Measurements from ENCODE around the gene DIS3L2. TPM values are rescaled to one million over a fixed set of nuclear protein-coding genes. Genes with fewer than 3 reads are reported as not detected.
"Not testable (repeated sequence)": the region's sequence is repeated elsewhere in the genome, so short reads cannot be mapped to it uniquely, and the experiment has no call there.

The DIS3L2 gene
- total RNA-seq, 2 experiments from 2014 or later, result 25.6 to 34.5 TPM

GRCh38 chr2:232023426-232023825, 61.9 kb downstream of the DIS3L2 start:
- POLR2A ChIA-PET, result no interaction called here
- peaks cover 22% of the 10 kb centered on the region for H3K4me1 Mint-ChIP-seq
- intact Hi-C loops (cut with DNase I, micrococcal nuclease), result no loop called here
- H3K9me3 Mint-ChIP-seq (ENCODE audit: low read depth), result no peaks in the 10 kb centered on the region
- DNase-seq, result no peak
- no peak for ATAC-seq
- H3K27me3 Mint-ChIP-seq, result no peaks in the 10 kb centered on the region
- H3K27ac Mint-ChIP-seq, result no peak overlapping the region
- CTCF ChIA-PET, result interaction anchor here (0.7 to 1.4 kb wide), 6 partner anchors 14 to 336 kb away, joined by 3 to 4 read pairs (median 3); no protein-coding TSS in a partner anchor
- peaks cover 27% of the 10 kb centered on the region for H3K36me3 Mint-ChIP-seq (ENCODE audit: low read depth)
- no peak overlapping the region for H3K4me3 Mint-ChIP-seq

- H3K27me3 Mint-ChIP-seq, result no peaks in the 10 kb centered on the region
- H3K4me1 Mint-ChIP-seq, result peaks cover 29% of the 10 kb centered on the region
- CTCF ChIA-PET, result interaction anchor here (1.0 to 1.4 kb wide), 4 partner anchors 15 to 302 kb away, joined by 3 to 4 read pairs (median 4); no protein-coding TSS in a partner anchor
- ATAC-seq (no peak), DNase-seq (no peak)
- peaks cover 36% of the 10 kb centered on the region for H3K36me3 Mint-ChIP-seq (ENCODE audit: low read depth)
- no peak overlapping the region for H3K27ac Mint-ChIP-seq
- POLR2A ChIA-PET, result no interaction called here
- intact Hi-C loops (cut with DNase I, micrococcal nuclease), result no loop called here
- H3K4me3 Mint-ChIP-seq, result no peak overlapping the region
- no peaks in the 10 kb centered on the region for H3K9me3 Mint-ChIP-seq (ENCODE audit: low read depth)
These were observed 62.9 kb downstream of the DIS3L2 start for GRCh38 chr2:232024457-232024856.

- Mint-ChIP-seq H3K36me3 (ENCODE audit: low read depth) (peaks cover 59% of the 10 kb centered on the region), H3K27me3 (no peaks in the 10 kb centered on the region), H3K9me3 (ENCODE audit: low read depth) (peaks cover 2% of the 10 kb centered on the region), H3K27ac (peak overlapping the region; percentile 48), H3K4me3 (no peak overlapping the region), H3K4me1 (peaks cover 29% of the 10 kb centered on the region)
- DNase-seq, result no peak
- CTCF ChIA-PET, result interaction anchor here (1.5 to 2.8 kb wide), 2 partner anchors 13 to 114 kb away, joined by 3 to 12 read pairs; no protein-coding TSS in a partner anchor
- intact Hi-C loops (cut with DNase I, micrococcal nuclease), result loop anchor here (1.0 to 5.0 kb wide), 4 partner anchors 31 to 415 kb away; partner anchors contain the start of gene DIS3L2 (in 1 of the 2)
- ATAC-seq, result peak; percentile 95
- POLR2A ChIA-PET, result interaction anchor here (0.7 to 1.0 kb wide), 2 partner anchors 91 to 213 kb away, joined by 3 read pairs; no protein-coding TSS in a partner anchor
These were observed 65.4 kb downstream of the DIS3L2 start for GRCh38 chr2:232026910-232027309.

- ATAC-seq (peak; percentile 62), DNase-seq (no peak)
- intact Hi-C loops (cut with DNase I, micrococcal nuclease), result loop anchor here (1.0 to 5.0 kb wide), 4 partner anchors 31 to 415 kb away; partner anchors contain the start of gene DIS3L2 (in 1 of the 2)
- Mint-ChIP-seq H3K4me3 (no peak overlapping the region), H3K36me3 (ENCODE audit: low read depth) (peaks cover 65% of the 10 kb centered on the region), H3K4me1 (peaks cover 29% of the 10 kb centered on the region), H3K9me3 (ENCODE audit: low read depth) (peaks cover 5% of the 10 kb centered on the region), H3K27ac (peak overlapping the region; percentile 48), H3K27me3 (no peaks in the 10 kb centered on the region)
- CTCF ChIA-PET, result interaction anchor here (0.7 to 2.8 kb wide), 4 partner anchors 11 to 103 kb away, joined by 3 to 12 read pairs (median 6); no protein-coding TSS in a partner anchor
- POLR2A ChIA-PET, result interaction anchor here (1.0 kb wide), 1 partner anchor 212 kb away, joined by 3 read pairs; no protein-coding TSS in a partner anchor
These were observed 66.0 kb downstream of the DIS3L2 start for GRCh38 chr2:232027530-232027929.

- peaks cover 68% of the 10 kb centered on the region for H3K36me3 Mint-ChIP-seq (ENCODE audit: low read depth)
- intact Hi-C loops (cut with DNase I, micrococcal nuclease), result loop anchor here in 1 of 2 experiments (5.0 kb wide), 2 partner anchors 289 to 416 kb away; no protein-coding TSS in a partner anchor
- H3K27me3 Mint-ChIP-seq, result no peaks in the 10 kb centered on the region
- ChIA-PET CTCF (interaction anchor here (0.7 to 2.8 kb wide), 6 partner anchors 10 to 538 kb away, joined by 3 to 12 read pairs (median 4); no protein-coding TSS in a partner anchor), POLR2A (interaction anchor here (0.7 kb wide), 1 partner anchor 206 kb away, joined by 5 read pairs; no protein-coding TSS in a partner anchor)
- DNase-seq, result no peak
- H3K9me3 Mint-ChIP-seq (ENCODE audit: low read depth), result peaks cover 7% of the 10 kb centered on the region
- H3K4me3 Mint-ChIP-seq, result no peak overlapping the region
- H3K27ac Mint-ChIP-seq, result no peak overlapping the region
- H3K4me1 Mint-ChIP-seq, result peaks cover 29% of the 10 kb centered on the region
- no peak for ATAC-seq
These were observed 66.6 kb downstream of the DIS3L2 start for GRCh38 chr2:232028071-232028470.

GRCh38 chr2:232028631-232029030, 67.1 kb downstream of the DIS3L2 start:
- POLR2A ChIA-PET, result interaction anchor here (0.7 kb wide), 1 partner anchor 205 kb away, joined by 5 read pairs; no protein-coding TSS in a partner anchor
- H3K4me3 Mint-ChIP-seq, result no peak overlapping the region
- peaks cover 11% of the 10 kb centered on the region for H3K9me3 Mint-ChIP-seq (ENCODE audit: low read depth)
- DNase-seq, result no peak
- no peak for ATAC-seq
- intact Hi-C loops (cut with DNase I, micrococcal nuclease), result loop anchor here in 1 of 2 experiments (5.0 kb wide), 2 partner anchors 289 to 416 kb away; no protein-coding TSS in a partner anchor
- peaks cover 69% of the 10 kb centered on the region for H3K36me3 Mint-ChIP-seq (ENCODE audit: low read depth)
- peaks cover 29% of the 10 kb centered on the region for H3K4me1 Mint-ChIP-seq
- no peaks in the 10 kb centered on the region for H3K27me3 Mint-ChIP-seq
- H3K27ac Mint-ChIP-seq, result no peak overlapping the region
- CTCF ChIA-PET, result interaction anchor here (0.7 to 2.8 kb wide), 5 partner anchors 10 to 539 kb away, joined by 3 to 12 read pairs (median 5); no protein-coding TSS in a partner anchor

GRCh38 chr2:232029346-232029745, 67.8 kb downstream of the DIS3L2 start:
- ATAC-seq, result no peak
- Mint-ChIP-seq H3K4me3 (no peak overlapping the region), H3K4me1 (peaks cover 29% of the 10 kb centered on the region), H3K36me3 (ENCODE audit: low read depth) (peaks cover 69% of the 10 kb centered on the region), H3K27me3 (no peaks in the 10 kb centered on the region), H3K27ac (no peak overlapping the region), H3K9me3 (ENCODE audit: low read depth) (peaks cover 16% of the 10 kb centered on the region)
- intact Hi-C loops (cut with DNase I, micrococcal nuclease), result loop anchor here in 1 of 2 experiments (5.0 kb wide), 2 partner anchors 288 to 417 kb away; no protein-coding TSS in a partner anchor
- POLR2A ChIA-PET, result no interaction called here
- no peak for DNase-seq
- CTCF ChIA-PET, result no interaction called here

- no peaks in the 10 kb centered on the region for H3K27me3 Mint-ChIP-seq
- H3K4me3 Mint-ChIP-seq, result no peak overlapping the region
- POLR2A ChIA-PET, result no interaction called here
- peaks cover 73% of the 10 kb centered on the region for H3K36me3 Mint-ChIP-seq (ENCODE audit: low read depth)
- DNase-seq (no peak), ATAC-seq (no peak)
- peaks cover 21% of the 10 kb centered on the region for H3K9me3 Mint-ChIP-seq (ENCODE audit: low read depth)
- CTCF ChIA-PET, result no interaction called here
- intact Hi-C loops (cut with DNase I, micrococcal nuclease), result no loop called here
- H3K27ac Mint-ChIP-seq, result no peak overlapping the region
- peaks cover 29% of the 10 kb centered on the region for H3K4me1 Mint-ChIP-seq
These were observed 68.7 kb downstream of the DIS3L2 start for GRCh38 chr2:232030229-232030628.

- H3K27ac Mint-ChIP-seq; CTCF ChIA-PET; intact Hi-C loops (cut with DNase I, micrococcal nuclease); POLR2A ChIA-PET; H3K27me3 Mint-ChIP-seq; DNase-seq; ATAC-seq; H3K4me3 Mint-ChIP-seq: not testable (repeated sequence)
- peaks cover 30% of the 10 kb centered on the region for H3K9me3 Mint-ChIP-seq (ENCODE audit: low read depth)
- H3K36me3 Mint-ChIP-seq (ENCODE audit: low read depth), result peaks cover 74% of the 10 kb centered on the region
- peaks cover 13% of the 10 kb centered on the region for H3K4me1 Mint-ChIP-seq
These were observed 73.8 kb downstream of the DIS3L2 start for GRCh38 chr2:232035292-232035691.

GRCh38 chr2:232036876-232037275, 75.4 kb downstream of the DIS3L2 start:
- Mint-ChIP-seq H3K4me1 (peaks cover 13% of the 10 kb centered on the region), H3K9me3 (ENCODE audit: low read depth) (peaks cover 28% of the 10 kb centered on the region), H3K36me3 (ENCODE audit: low read depth) (peaks cover 59% of the 10 kb centered on the region)
- H3K4me3 Mint-ChIP-seq; H3K27ac Mint-ChIP-seq; intact Hi-C loops (cut with DNase I, micrococcal nuclease); CTCF ChIA-PET; H3K27me3 Mint-ChIP-seq; ATAC-seq; DNase-seq: not testable (repeated sequence)
- POLR2A ChIA-PET, result interaction anchor here (0.6 kb wide), 1 partner anchor 75 kb away, joined by 3 read pairs; the partner anchor contains the start of gene DIS3L2

GRCh38 chr2:232038251-232038880, 76.9 kb downstream of the DIS3L2 start:
- Mint-ChIP-seq H3K27ac (no peak overlapping the region), H3K36me3 (ENCODE audit: low read depth) (peaks cover 47% of the 10 kb centered on the region), H3K4me1 (peaks cover 23% of the 10 kb centered on the region), H3K9me3 (ENCODE audit: low read depth) (peaks cover 21% of the 10 kb centered on the region), H3K27me3 (no peaks in the 10 kb centered on the region), H3K4me3 (no peak overlapping the region)
- DNase-seq (no peak), ATAC-seq (no peak)
- intact Hi-C loops (cut with DNase I, micrococcal nuclease), result no loop called here
- CTCF ChIA-PET, result interaction anchor here (1.0 to 1.6 kb wide), 3 partner anchors 10 to 138 kb away, joined by 3 to 5 read pairs (median 5); no protein-coding TSS in a partner anchor
- POLR2A ChIA-PET, result no interaction called here

Data from activated CD4-positive, alpha-beta T cell treated with anti-CD3 and anti-CD28 coated beads for 36 hours (primary cell).